Erythroblast (primary cell): ENCODE results near the gene FOXN4.

Source experiments
- GATA1 ChIP-seq: IDR thresholded peaks from 2 replicates; pipeline ENCODE4 v1.6.1; 2011; ENCODE audit warnings: low read depth, mild to moderate bottlenecking, control low read depth, low read length, moderate library complexity
- POLR2A ChIP-seq: IDR thresholded peaks from 2 replicates; pipeline ENCODE4 v1.6.1; 2011; ENCODE audit warnings: mild to moderate bottlenecking, low read length

DNA sequence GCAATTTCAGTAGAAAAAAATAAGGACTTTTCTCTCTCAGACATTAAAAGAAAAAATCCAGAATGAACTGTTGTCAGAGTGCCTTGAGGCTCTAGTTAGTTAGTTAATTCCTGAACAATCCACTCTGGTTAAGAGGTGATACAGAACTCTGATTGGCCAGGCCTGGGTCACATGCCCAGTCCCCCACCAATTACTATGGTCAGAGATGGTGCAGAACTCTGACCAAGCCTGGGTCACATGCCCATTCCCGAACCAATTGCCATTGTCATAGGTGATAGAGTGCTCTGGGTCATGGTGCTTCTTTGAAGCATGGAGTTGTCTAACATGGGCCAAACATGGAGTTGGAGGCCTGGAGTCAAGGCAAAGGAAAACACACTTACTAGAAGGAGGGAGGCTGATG is 27.5 kb upstream of the FOXN4 start:
- no peak for TF ChIP-seq POLR2A
- no peak for TF ChIP-seq GATA1
